ENCODE measurements around the gene MYO1G.

GRCh38 chr7:45024126-45024744 is 45.4 kb upstream of the MYO1G start:
- TF ChIP-seq CTCF (IDR thresholded peaks at IDR 0.05) (no peak), POLR2A (IDR thresholded peaks at IDR 0.05) (no peak)

All from Peyer's patch (tissue), 4 donors.